ENCODE results near the gene HHAT.

GRCh38 chr1:210532223-210532598 lies 203.5 kb downstream of the HHAT start:
- TF ChIP-seq CTCF (IDR thresholded peaks at IDR 0.05), result no peak
- TF ChIP-seq POLR2A (IDR thresholded peaks at IDR 0.05), result no peak
- TF ChIP-seq EP300 (IDR thresholded peaks at IDR 0.05), result no peak
